Fibroblast of lung (primary cell): ENCODE data around the gene CPNE6. TPM values are rescaled to one million over a fixed set of nuclear protein-coding genes. Genes with fewer than 3 reads are reported as not detected.

ENCODE experiments used
- DNase-seq, 2 donors: peaks; one replicate each; pipeline versions ENCODE4 v3.0.0 to v3.0.0-alpha.2; 2010; ENCODE audit warnings: low read depth in 2 of 2
- H2AFZ ChIP-seq: 2 replicates; pipeline ENCODE4 v1.5.1; 2012; ENCODE audit warnings: low read length, control low read depth, inconsistent platforms
- H3K27ac ChIP-seq: 2 replicates; pipeline ENCODE4 v1.5.1; 2011; ENCODE audit warnings: low read length, control low read depth; ENCODE audit not compliant: insufficient read depth
- H3K27me3 ChIP-seq: 2 replicates; pipeline ENCODE4 v1.5.1; 2011; ENCODE audit warnings: mild to moderate bottlenecking, low read length; ENCODE audit not compliant: control insufficient read depth, insufficient read depth
- H3K36me3 ChIP-seq: 2 replicates; pipeline ENCODE4 v1.5.1; 2011; ENCODE audit warnings: low read length; ENCODE audit not compliant: control insufficient read depth, insufficient read depth
- H3K4me1 ChIP-seq: 2 replicates; pipeline ENCODE4 v1.5.1; 2011; ENCODE audit warnings: low read length; ENCODE audit not compliant: control insufficient read depth, insufficient read depth; ENCODE audit errors: extremely low read depth
- H3K4me2 ChIP-seq: 2 replicates; pipeline ENCODE4 v1.5.1; 2011; ENCODE audit warnings: low read length, control low read depth; ENCODE audit not compliant: insufficient read depth; ENCODE audit errors: extremely low read depth
- H3K4me3 ChIP-seq, 4 experiments: fragments of 200-600 bp in 1 of 4; sonication (generic) in 1 of 4; replicated peaks in 1 of 4; 2 replicates each; pipeline ENCODE4 v1.5.1; 2011 to 2016; ENCODE audit warnings: low read length in 4 of 4, low read depth in 3 of 4, mild to moderate bottlenecking in 3 of 4, control low read depth in 2 of 4, inconsistent platforms in 1 of 4, mixed read lengths in 1 of 4; ENCODE audit not compliant: insufficient read depth in 1 of 4; ENCODE audit errors: control extremely low read depth in 1 of 4
- H3K79me2 ChIP-seq: 2 replicates; pipeline ENCODE4 v1.5.1; 2012; ENCODE audit warnings: mild to moderate bottlenecking, low read length, inconsistent platforms; ENCODE audit not compliant: control insufficient read depth, insufficient read depth
- H3K9ac ChIP-seq: 2 replicates; pipeline ENCODE4 v1.5.1; 2011; ENCODE audit warnings: mild to moderate bottlenecking, low read length, control low read depth; ENCODE audit not compliant: insufficient read depth
- H3K9me3 ChIP-seq: 2 replicates; pipeline ENCODE4 v1.5.1; 2012; ENCODE audit warnings: low read depth, low read length; ENCODE audit not compliant: control insufficient read depth, insufficient read depth
- H4K20me1 ChIP-seq: 2 replicates; pipeline ENCODE4 v1.5.1; 2011; ENCODE audit warnings: low read length; ENCODE audit not compliant: control insufficient read depth, insufficient read depth; ENCODE audit errors: extremely low read depth
- EZH2 ChIP-seq: IDR thresholded peaks from 2 replicates; pipeline ENCODE4 v1.5.1; 2012; ENCODE audit warnings: low read length, control low read depth, mild to moderate bottlenecking; ENCODE audit errors: missing control alignments
- polyA plus RNA-seq, 2 donors: library from polyadenylated mRNA; depleted of rRNA in 1 of 2; stranded (reverse) in 1 of 2; unstranded in 1 of 2; fragments of >200 nt; gene quantifications; 2 replicates each; pipeline ENCODE4 v1.2.1, GENCODE V29; 2011 to 2012; ENCODE audit warnings: missing spikeins in 1 of 2
- total RNA-seq: library from RNA; depleted of rRNA; stranded (reverse); fragments of >200 nt; gene quantifications from 2 replicates; pipeline ENCODE4 v1.2.1, GENCODE V29; 2014
- TF ChIP-seq, protein P1 (sequence below), 2 donors: IDR thresholded peaks in 1 of 2; conservative IDR thresholded peaks in 1 of 2; 1 replicate in 1 of 2; 2 replicates in 1 of 2; pipeline ENCODE4 v1.5.1; 2011 to 2012; ENCODE audit warnings: low read length in 2 of 2, control low read depth in 1 of 2, inconsistent platforms in 1 of 2, low read depth in 1 of 2, mild to moderate bottlenecking in 1 of 2

Gene CPNE6
- total and polyA plus RNA-seq, 2 donors (not counting 1 experiment from before 2014, with no cell fraction given) = not detected

DNA sequence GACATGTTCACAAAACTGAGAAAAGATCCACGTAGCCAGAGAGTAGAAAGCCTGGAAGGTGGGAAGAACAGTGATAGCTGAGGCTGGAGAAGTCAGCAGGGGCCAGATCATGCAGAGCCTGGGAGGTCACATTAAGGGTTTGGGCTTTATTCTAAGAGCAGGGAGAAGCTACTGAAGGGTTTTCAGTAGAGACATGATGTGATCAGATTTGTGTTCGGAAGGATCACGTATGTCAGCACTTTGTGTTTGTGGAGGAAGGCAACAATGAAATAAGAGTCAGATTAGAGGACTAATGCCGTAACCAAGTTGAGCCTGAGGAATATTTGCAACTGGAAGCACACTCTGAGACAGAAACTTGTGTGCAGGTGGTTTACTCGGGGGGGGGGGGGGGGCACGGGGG is 18.5 kb downstream of the CPNE6 start:
- no peaks in the 10 kb centered on the region for H3K79me2 ChIP-seq
- no peaks in the 10 kb centered on the region for H3K9me3 ChIP-seq
- H3K36me3 ChIP-seq = no peaks in the 10 kb centered on the region
- no peak overlapping the region for H3K4me2 ChIP-seq
- H3K4me3 ChIP-seq = no peak overlapping the region
- H3K9ac ChIP-seq = no peak overlapping the region
- H3K27ac ChIP-seq = no peak overlapping the region
- no peak overlapping the region for H2AFZ ChIP-seq
- H3K27me3 ChIP-seq = no peaks in the 10 kb centered on the region
- no peak for DNase-seq
- no peaks in the 10 kb centered on the region for H4K20me1 ChIP-seq
- no peaks in the 10 kb centered on the region for H3K4me1 ChIP-seq
- TF ChIP-seq EZH2 = no peak
- TF ChIP-seq, protein P1, sequence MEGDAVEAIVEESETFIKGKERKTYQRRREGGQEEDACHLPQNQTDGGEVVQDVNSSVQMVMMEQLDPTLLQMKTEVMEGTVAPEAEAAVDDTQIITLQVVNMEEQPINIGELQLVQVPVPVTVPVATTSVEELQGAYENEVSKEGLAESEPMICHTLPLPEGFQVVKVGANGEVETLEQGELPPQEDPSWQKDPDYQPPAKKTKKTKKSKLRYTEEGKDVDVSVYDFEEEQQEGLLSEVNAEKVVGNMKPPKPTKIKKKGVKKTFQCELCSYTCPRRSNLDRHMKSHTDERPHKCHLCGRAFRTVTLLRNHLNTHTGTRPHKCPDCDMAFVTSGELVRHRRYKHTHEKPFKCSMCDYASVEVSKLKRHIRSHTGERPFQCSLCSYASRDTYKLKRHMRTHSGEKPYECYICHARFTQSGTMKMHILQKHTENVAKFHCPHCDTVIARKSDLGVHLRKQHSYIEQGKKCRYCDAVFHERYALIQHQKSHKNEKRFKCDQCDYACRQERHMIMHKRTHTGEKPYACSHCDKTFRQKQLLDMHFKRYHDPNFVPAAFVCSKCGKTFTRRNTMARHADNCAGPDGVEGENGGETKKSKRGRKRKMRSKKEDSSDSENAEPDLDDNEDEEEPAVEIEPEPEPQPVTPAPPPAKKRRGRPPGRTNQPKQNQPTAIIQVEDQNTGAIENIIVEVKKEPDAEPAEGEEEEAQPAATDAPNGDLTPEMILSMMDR (conservative IDR thresholded peaks at IDR 0.05 in 1 of 2, IDR thresholded peaks at IDR 0.05 in 1 of 2; ENCODE audit: low read depth in 1 of 2, low read length in 2 of 2) = no peak

DNA sequence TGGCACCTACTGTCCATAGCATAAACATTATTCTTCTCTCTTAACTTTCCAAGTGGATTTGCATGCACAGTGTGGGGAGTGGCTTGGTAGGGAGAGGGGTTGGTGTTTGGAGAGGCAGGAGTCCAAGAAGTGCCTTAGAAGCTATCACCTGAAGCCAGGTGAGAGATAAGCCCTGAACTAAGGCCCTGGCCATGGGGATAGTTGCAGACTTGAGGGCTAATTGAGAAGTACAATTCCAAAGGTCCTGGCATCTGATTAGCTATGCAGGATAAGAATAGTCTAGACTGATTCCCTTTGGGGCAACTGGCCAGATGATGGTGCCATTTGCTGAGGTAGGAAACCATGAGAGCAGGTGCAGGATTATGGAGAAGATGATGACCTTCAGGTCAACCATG is 20.7 kb downstream of the CPNE6 start:
- H3K9me3 ChIP-seq = no peaks in the 10 kb centered on the region
- no peak overlapping the region for H3K9ac ChIP-seq
- H4K20me1 ChIP-seq = no peaks in the 10 kb centered on the region
- no peak for DNase-seq
- no peak overlapping the region for H3K4me3 ChIP-seq
- TF ChIP-seq, protein P1 (conservative IDR thresholded peaks at IDR 0.05 in 1 of 2, IDR thresholded peaks at IDR 0.05 in 1 of 2; ENCODE audit: low read depth in 1 of 2, low read length in 2 of 2) = no peak
- TF ChIP-seq EZH2 = no peak
- no peak overlapping the region for H3K4me2 ChIP-seq
- peaks cover 2% of the 10 kb centered on the region for H3K4me1 ChIP-seq
- no peak overlapping the region for H2AFZ ChIP-seq
- no peaks in the 10 kb centered on the region for H3K36me3 ChIP-seq
- no peaks in the 10 kb centered on the region for H3K79me2 ChIP-seq
- no peak overlapping the region for H3K27ac ChIP-seq
- H3K27me3 ChIP-seq = no peaks in the 10 kb centered on the region

DNA sequence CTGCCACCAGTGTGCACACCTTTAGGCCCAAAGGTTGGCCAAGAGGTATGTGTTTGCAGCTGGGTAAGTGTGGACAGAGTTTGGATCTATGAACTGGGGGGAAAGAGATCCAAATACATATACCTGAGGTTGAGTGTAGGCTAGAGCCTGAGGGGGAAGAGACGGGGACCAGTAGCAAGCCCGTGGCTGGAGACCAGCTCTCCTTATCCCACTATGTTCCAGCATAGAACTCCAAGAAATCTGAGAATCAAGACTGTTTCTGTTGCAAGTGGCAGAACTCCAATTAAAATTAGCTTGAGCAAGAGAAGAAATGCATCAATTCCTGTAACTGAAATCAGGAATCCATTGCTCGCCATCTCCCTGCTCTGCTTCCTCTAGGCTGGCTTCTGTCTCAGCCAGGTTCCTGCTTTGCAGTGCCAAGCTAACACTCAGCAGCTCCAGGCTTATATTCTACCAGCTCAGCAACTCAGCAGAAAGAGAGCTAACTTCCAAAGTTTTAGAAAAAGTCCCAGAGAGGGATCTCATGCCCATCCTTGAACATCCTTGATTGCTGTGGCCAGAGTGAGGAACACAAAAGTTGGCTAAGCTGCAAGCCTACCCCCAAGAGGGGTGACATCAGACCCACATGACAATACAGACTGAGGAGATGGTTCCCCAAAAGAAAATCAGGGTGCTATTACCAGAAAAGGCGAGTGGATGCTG is 21.3 kb downstream of the CPNE6 start:
- no peaks in the 10 kb centered on the region for H3K36me3 ChIP-seq
- H3K4me3 ChIP-seq = no peak overlapping the region
- no peak overlapping the region for H2AFZ ChIP-seq
- no peaks in the 10 kb centered on the region for H4K20me1 ChIP-seq
- no peaks in the 10 kb centered on the region for H3K79me2 ChIP-seq
- H3K4me1 ChIP-seq = peaks cover 2% of the 10 kb centered on the region
- H3K9ac ChIP-seq = no peak overlapping the region
- no peak for DNase-seq
- no peak overlapping the region for H3K4me2 ChIP-seq
- TF ChIP-seq, protein P1 (conservative IDR thresholded peaks at IDR 0.05 in 1 of 2, IDR thresholded peaks at IDR 0.05 in 1 of 2; ENCODE audit: low read depth in 1 of 2, low read length in 2 of 2) = no peak
- no peak for TF ChIP-seq EZH2
- no peaks in the 10 kb centered on the region for H3K27me3 ChIP-seq
- H3K9me3 ChIP-seq = no peaks in the 10 kb centered on the region
- no peak overlapping the region for H3K27ac ChIP-seq
